Mesothelial cell of epicardium (in vitro differentiated cells): ENCODE data around the gene PADI4. TPM values are rescaled to one million over a fixed set of nuclear protein-coding genes. Genes with fewer than 3 reads are reported as not detected.
"Not testable (repeated sequence)": the region's sequence is repeated elsewhere in the genome, so short reads cannot be mapped to it uniquely, and the experiment has no call there.

ENCODE experiments used
- DNase-seq, 2 experiments: peaks; one replicate each; pipeline ENCODE4 v3.0.0; 2021; ENCODE audit warnings: low spot score in 2 of 2; ENCODE audit not compliant: unreplicated experiment in 2 of 2
- H3K27ac Mint-ChIP-seq: 2 replicates; pipeline ENCODE4 v1.8.0; 2021; ENCODE audit warnings: mixed read lengths
- H3K27me3 Mint-ChIP-seq: 2 replicates; pipeline ENCODE4 v1.8.0; 2021; ENCODE audit warnings: low read depth, mixed read lengths
- H3K36me3 Mint-ChIP-seq: 2 replicates; pipeline ENCODE4 v1.8.0; 2021; ENCODE audit warnings: mixed read lengths
- H3K4me1 Mint-ChIP-seq: 2 replicates; pipeline ENCODE4 v1.8.0; 2021; ENCODE audit warnings: mixed read lengths
- H3K4me3 Mint-ChIP-seq: 2 replicates; pipeline ENCODE4 v1.8.0; 2021; ENCODE audit warnings: mild to moderate bottlenecking, moderate library complexity, mixed read lengths
- H3K9me3 Mint-ChIP-seq: 2 replicates; pipeline ENCODE4 v1.8.0; 2021; ENCODE audit warnings: mixed read lengths
- total RNA-seq: library from RNA; stranded (reverse); gene quantifications from 3 replicates; pipeline ENCODE4 v1.2.1, GENCODE V29; 2021
- TF ChIP-seq, protein P1 (sequence below): fragments of 200-600 bp; sonication (generic); IDR thresholded peaks from one replicate; pipeline ENCODE4 v1.5.0; 2021; ENCODE audit warnings: antibody characterized with exemption; ENCODE audit not compliant: unreplicated experiment

The PADI4 gene
- total RNA-seq, 1 donor from 2014 or later: not detected

DNA sequence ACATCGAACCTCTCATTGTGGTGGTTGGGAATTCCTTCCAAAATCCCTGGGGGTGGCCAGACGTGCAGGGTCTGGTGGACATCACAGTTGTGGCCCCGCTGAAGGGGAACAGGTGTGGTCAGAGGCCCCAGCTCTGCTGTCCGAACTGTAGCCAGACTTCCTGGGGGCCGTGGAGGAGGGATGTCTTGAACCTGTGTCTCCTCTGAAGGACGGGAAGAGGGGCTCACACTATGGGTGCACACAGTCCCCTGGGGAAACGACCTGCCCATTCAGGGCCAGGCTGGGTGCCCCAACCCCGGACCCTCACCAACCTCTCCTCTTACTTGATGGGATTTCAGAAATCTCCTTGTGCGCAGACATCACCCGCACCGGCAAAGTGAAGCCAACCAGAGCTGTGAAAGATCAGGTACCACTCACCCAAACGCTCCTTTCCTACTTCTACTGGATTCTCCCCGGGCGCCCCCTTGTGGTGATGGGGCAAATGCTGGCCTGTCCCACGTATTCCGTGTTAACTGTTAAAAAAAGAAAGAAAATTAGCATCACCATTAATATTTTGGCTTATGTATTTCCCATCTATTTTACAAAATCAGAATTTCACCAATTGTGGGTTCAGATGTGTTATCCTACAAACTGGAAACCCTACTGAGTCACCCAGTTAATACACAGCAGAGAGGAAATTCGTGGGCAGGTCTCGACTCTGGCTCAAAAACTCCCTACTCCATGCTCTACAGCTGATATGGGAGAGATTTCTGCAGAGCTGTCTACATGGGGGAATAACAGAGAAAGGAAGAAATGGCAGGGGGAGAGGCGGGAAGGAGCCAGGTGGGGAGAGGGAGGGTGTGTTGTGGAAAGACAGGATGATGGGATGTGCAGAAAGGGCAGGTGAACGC is 28.1 kb downstream of the PADI4 start:
- H3K9me3 Mint-ChIP-seq: no peaks in the 10 kb centered on the region
- DNase-seq: peak; percentile 82 to 88
- TF ChIP-seq, protein P1, sequence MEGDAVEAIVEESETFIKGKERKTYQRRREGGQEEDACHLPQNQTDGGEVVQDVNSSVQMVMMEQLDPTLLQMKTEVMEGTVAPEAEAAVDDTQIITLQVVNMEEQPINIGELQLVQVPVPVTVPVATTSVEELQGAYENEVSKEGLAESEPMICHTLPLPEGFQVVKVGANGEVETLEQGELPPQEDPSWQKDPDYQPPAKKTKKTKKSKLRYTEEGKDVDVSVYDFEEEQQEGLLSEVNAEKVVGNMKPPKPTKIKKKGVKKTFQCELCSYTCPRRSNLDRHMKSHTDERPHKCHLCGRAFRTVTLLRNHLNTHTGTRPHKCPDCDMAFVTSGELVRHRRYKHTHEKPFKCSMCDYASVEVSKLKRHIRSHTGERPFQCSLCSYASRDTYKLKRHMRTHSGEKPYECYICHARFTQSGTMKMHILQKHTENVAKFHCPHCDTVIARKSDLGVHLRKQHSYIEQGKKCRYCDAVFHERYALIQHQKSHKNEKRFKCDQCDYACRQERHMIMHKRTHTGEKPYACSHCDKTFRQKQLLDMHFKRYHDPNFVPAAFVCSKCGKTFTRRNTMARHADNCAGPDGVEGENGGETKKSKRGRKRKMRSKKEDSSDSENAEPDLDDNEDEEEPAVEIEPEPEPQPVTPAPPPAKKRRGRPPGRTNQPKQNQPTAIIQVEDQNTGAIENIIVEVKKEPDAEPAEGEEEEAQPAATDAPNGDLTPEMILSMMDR: peak; percentile 90

DNA sequence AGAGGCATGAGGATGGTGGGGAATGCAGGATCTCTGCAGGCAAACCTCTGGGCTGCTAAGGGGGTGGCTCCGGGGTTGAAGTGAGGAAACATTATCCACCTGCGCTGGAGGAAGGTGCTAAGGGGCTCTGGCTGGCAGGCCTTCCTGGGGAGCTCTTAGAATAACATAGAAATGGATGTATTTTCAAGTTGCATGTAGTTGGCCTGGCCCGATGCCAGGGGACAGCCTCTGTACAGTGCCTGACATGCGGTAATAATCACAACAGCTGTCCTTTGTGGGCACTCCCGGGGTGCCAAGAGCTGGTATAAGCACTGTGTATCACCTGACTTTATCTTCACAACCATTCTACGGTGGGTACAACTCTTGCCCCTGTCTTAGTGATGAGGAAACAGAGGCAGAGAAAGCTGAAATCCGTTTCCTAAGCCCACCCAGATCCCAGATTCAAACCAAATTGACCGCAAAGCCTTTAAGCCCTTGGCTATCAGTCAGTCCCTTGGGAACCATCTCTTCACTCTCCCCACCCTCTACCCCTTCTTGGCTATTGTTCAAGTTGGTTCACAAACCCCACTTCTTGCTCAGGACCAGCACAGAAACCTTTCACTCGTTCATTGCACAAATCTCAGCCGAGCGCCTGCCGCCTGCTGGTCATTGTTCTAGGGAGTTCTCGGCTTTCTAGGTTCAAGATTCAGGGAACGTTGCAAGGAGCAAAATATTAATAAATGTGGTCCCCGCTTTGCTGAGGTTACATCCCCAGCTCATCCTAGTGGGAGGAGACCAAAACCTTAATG is 30.9 kb downstream of the PADI4 start:
- Mint-ChIP-seq H3K4me3 (no peak overlapping the region), H3K36me3 (no peaks in the 10 kb centered on the region), H3K27ac (no peak overlapping the region), H3K9me3 (peaks cover 6% of the 10 kb centered on the region), H3K4me1 (no peaks in the 10 kb centered on the region), H3K27me3 (peaks cover 18% of the 10 kb centered on the region)
- no peak for DNase-seq
- TF ChIP-seq, protein P1: no peak

More for the DNA sequence above, 28.1 kb downstream of the PADI4 start:
- peaks cover 27% of the 10 kb centered on the region for H3K27me3 Mint-ChIP-seq
- H3K4me1 Mint-ChIP-seq: no peaks in the 10 kb centered on the region
- H3K36me3 Mint-ChIP-seq: no peaks in the 10 kb centered on the region
- H3K4me3 Mint-ChIP-seq: no peak overlapping the region
- H3K27ac Mint-ChIP-seq: no peak overlapping the region

DNA sequence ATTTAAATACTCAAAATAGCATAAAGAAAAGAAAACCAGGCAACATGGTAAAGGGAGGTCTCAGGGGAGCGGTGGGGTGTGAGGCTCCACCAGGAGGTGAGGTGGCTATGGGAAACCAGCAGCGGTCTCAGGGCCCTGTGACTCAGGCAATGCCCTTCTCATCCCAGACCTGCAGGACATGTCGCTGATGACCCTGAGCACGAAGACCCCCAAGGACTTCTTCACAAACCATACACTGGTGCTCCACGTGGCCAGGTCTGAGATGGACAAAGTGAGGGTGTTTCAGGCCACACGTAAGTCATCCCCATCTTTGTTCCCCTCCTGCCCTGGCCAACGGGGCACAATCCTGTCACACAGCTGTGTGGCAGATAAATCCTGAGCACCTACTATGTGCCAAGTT is 31.5 kb downstream of the PADI4 start:
- Mint-ChIP-seq H3K9me3 (peaks cover 9% of the 10 kb centered on the region), H3K4me1 (no peaks in the 10 kb centered on the region), H3K27ac (no peak overlapping the region), H3K27me3 (peaks cover 18% of the 10 kb centered on the region), H3K36me3 (no peaks in the 10 kb centered on the region), H3K4me3 (no peak overlapping the region)
- no peak for DNase-seq
- TF ChIP-seq, protein P1: no peak

DNA sequence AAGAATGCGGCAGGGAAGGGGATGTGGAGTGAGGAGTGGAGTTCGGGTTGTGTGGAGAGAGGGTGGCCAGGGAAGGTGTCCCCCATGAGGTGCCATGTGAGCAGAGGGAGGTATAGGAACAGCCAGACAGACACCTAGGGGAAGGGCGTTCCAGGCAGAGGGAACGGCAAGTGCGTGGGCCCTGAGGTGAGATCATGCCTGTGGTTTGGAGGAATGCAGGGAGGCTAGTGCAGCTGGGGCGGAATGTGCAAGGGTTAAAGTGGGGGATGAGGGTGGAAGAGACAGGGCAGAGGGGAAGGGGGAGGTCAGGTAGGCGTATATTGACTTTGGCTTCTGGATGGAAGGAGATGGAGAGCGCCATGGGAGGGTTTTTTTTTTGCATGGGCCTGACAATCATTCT is 32.4 kb downstream of the PADI4 start:
- Mint-ChIP-seq H3K27me3 (peaks cover 18% of the 10 kb centered on the region), H3K4me1 (no peaks in the 10 kb centered on the region), H3K36me3 (no peaks in the 10 kb centered on the region), H3K27ac (no peak overlapping the region), H3K9me3 (peaks cover 9% of the 10 kb centered on the region), H3K4me3 (no peak overlapping the region)
- TF ChIP-seq, protein P1: no peak
- DNase-seq: no peak

DNA sequence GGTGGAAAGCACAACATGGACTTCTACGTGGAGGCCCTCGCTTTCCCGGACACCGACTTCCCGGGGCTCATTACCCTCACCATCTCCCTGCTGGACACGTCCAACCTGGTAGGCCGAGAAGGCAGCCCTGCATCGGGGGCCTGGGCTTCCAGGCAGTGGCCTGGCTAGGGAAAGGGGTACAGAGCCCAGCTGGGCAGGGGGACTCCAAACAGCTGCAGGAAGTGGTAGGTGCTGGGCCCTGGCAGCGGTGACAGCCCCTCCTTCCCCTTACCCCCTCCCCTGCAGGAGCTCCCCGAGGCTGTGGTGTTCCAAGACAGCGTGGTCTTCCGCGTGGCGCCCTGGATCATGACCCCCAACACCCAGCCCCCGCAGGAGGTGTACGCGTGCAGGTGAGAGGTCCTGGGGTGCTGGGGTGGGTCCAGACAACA is 34.0 kb downstream of the PADI4 start:
- no peaks in the 10 kb centered on the region for H3K4me1 Mint-ChIP-seq
- H3K4me3 Mint-ChIP-seq: no peak overlapping the region
- H3K27ac Mint-ChIP-seq: no peak overlapping the region
- H3K9me3 Mint-ChIP-seq: peaks cover 9% of the 10 kb centered on the region
- peaks cover 6% of the 10 kb centered on the region for H3K27me3 Mint-ChIP-seq
- no peaks in the 10 kb centered on the region for H3K36me3 Mint-ChIP-seq
- DNase-seq: no peak
- TF ChIP-seq, protein P1: no peak

DNA sequence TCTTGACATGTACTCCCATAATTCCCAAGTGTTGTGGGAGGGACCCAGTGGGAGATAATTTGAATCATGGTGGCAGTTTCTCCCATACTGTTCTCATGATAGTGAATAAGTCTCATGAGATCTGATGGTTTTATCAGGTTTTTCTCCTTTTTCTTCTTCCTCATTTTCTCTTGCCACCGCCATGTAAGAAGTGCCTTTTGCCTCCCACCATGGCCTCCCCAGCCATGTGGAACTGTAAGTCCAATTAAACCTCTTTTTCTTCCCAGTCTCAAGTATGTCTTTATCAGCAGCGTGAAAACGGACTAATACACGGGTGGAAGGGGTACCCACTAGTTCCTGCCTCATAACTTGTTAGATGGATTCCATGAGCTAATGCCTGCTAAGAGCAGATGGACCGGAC is 37.5 kb downstream of the PADI4 start:
- not testable (repeated sequence) for H3K27me3 Mint-ChIP-seq, H3K27ac Mint-ChIP-seq, H3K4me1 Mint-ChIP-seq, DNase-seq, H3K9me3 Mint-ChIP-seq, H3K36me3 Mint-ChIP-seq, H3K4me3 Mint-ChIP-seq
